Retina (tissue), 1 donor: ENCODE measurements around the gene GNAI2.
A peak's percentile ranks its signal among the peaks of the same experiment; 100 is the strongest.
"Not testable (repeated sequence)": the region's sequence is repeated elsewhere in the genome, so short reads cannot be mapped to it uniquely, and the experiment has no call there.

Source experiments
- DNase-seq: peaks from one replicate; pipeline ENCODE4 v3.0.0-alpha.2; 2016

The GNAI2 gene

DNA sequence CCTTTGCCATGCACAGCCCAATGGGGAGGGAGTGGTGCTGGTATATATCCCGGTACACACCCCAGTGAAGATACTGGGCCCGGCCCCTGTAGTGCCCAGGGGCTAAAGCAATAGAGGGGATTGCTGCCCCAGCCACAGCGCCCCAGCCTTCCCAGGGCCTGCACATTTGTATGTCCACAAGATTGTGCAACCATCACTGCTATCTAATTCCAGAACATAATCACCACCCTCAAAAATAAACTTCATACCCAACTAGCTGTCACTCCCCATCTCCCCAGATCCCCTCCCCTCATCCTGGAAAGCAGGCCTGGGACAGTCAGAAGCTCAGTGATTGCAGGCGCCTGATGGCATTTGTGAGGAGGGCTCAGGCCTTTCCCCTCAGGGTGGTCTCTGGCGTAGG is 13.5 kb downstream of the GNAI2 start:
- DNase-seq = no peak

DNA sequence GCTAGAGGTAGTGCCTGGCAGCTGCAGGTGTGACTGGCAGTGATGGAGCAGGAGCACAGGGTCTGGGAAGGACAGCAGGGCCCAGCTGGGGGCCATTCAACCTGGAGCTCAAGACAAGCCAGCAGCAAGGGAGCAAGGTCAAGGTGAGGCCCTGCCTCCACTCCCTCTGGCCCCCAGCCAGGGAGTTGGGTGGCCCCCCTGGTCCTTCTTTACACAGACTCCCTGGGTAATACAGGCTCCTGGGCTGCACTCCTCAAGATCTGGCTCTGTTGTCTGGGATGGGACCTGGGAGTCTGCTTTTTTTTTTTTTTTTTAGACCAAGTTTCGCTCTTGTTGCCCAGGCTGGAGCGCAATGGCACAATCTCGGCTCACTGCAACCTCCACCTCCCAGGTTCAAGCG is 14.5 kb downstream of the GNAI2 start:
- no peak for DNase-seq

DNA sequence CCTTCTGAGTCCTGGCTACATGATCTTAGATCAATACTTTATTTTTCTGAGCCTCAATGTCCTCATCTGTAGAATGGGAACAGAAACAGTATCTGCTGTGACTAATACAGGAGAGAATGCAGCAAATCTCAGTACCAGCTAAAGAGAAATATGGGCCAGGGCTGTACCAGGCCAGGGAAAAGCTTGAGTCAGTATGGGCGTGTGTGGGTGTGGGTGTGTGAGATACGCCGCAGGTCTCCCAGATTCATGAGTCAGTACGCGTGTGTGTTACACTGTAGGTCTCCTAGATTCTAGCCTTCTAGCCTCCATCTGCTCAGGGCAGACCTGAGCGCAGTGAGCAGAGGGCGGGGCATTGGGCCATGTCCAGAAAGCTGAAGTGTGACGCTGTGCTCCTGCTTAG is 15.2 kb downstream of the GNAI2 start:
- no peak for DNase-seq

DNA sequence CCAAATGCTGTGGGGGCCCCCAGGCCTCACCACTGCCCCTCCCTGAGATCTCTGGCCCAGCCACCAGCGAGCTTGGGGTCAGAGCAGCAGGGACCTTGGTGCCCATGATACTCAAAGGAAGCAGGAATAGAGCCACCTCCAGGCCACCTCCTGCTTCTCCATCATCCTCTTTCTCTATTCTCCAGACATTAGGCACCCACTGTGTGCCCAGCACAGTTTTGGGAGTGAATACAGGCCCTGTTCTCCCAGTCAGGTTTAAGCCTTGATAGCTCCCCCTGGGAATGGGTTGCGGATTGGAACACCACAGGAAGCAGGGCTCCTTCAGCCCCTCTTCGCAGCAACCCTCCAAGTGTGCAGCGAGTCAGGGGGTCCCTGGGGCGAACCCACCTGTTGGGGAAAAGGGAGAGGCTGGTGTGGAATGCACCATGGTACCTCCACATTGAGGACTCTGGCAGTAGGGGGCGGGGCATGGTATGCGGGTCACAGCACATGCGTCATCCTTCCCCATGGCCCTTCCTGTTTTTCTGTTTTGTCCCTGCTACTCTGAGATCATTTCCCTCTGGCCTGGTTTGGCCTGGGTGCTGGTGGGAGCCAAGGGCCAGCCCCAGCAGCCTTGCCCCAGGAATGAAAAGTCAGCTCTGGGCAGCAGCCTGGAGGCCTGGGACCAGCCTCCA is 18.7 kb downstream of the GNAI2 start:
- DNase-seq = no peak

DNA sequence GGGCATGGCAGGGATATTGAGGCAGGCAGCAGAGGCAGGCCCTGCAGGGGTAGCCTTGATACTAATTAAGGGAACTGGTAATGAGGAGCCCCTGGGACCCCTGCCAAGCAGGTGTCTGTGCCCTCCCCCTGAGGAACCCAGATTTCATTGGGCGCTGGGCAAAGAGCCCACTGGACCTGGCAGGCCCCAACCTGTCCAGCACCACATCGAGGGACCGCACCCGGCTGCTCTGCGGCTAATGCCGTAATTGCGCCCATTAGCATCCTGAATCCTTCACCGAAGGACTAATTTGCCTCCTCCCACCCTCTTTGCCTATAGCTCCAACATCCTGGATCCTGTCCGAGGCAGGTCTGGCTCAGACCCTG is 19.2 kb downstream of the GNAI2 start:
- DNase-seq = no peak

- peak; percentile 43 for DNase-seq
These were observed 21.2 kb downstream of the GNAI2 start for GRCh38 chr3:50256978-50257890.

DNA sequence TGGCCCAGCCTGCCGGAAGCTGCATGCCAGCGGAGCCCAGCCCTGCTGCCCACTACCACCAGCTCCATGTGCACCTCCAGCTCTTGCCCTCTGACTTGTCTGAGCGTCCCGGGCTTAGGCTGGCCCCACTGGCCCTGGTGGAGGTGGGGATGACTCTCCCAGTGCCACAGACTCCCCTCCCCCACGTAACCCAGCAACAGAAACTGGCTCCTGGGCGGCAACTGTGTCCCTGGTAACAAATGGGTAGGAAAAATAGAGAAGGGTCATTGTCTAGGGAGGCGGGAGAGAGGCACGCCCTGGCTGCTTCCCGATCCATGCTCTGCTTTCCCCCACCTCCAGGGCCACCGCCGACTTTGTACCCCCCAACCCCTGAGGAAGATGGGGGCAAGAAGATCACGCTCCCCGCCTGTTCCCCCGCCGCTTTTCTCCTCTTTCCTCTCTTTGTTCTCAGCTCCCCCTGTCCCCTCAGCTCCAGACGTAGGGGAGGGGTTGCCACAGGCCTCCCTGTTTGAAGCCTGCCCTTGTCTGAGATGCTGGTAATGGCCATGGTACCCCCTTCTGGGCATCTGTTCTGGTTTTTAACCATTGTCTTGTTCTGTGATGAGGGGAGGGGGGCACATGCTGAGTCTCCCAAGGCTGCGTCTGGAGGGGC is 22.2 kb downstream of the GNAI2 start:
- DNase-seq = peak; percentile 73

GRCh38 chr3:50258979-50259378 is 23.0 kb downstream of the GNAI2 start:
- no peak for DNase-seq

DNA sequence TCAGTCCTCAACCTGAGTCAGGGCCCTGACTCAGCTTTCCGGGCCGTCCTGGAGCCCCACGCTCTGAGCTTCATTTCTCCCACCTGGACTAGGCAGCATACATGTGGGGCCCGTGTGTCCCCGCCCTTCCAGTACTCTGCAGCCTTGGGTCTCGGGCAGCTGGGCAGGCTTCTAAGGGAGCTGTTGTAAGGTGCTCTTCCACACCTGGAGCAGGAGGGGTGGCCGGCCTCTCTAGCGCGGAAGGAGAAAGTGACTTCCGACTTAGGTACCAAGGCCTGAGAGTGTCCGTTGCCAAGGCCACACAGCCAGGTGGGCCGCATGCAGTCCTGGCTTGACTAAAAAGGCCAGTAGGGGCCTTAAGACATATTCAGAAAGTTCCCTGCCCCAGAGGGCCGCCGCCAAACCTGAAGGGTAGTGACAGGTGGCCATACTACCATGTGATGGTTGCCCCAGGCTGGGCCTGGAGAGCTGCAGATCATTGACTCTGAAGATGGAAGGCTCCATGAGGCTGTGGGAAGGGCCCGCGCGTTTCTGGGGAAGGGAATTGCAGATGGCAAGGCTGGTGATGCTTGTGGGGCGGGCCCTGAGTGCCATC is 23.5 kb downstream of the GNAI2 start:
- no peak for DNase-seq

DNA sequence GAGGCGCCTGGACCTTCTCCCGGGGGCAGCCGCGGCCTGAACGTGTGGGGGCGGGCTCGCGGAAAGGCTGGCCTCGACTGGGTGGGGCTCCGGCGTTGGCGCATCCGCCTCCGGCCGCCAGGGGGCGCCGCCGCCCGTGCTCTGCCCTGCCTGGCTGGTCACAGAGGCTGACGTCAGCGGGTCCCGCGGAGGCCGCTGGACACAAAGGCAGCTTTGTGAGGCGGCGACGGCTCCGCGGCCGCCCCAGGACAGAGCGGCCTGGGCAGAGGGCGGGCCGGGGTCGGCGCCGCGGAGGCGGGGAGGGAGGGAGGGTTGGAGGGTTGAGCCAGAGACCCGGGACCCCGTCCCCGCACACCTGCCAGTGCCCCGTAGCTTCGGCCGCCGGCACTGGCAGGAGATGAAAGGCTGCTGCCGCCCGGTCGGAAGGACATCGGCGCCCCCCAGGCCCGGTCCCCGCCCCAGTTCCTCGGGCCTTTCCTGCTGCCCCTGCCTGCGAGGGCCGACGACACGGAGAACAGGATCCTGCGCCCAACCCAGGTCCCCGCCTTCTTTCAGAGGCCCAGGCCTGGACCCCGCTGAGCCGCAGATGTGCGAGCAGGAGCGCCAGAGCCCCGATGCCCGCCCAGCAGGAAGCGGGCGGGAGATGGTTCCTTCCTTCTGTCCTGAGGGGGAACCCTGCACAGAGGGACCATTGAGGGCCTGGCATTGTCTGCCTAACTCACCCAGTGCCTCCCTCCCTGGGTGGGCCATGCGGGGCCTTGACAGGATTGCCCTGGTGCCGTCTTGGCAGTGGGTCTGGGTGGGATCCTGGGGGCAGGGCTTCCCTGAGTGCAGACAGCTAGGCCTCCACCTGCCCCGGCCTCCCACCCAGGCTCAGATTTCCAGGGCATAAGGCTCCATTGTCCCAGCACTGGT is 24.3 kb downstream of the GNAI2 start:
- peak; percentile 98 for DNase-seq

DNA sequence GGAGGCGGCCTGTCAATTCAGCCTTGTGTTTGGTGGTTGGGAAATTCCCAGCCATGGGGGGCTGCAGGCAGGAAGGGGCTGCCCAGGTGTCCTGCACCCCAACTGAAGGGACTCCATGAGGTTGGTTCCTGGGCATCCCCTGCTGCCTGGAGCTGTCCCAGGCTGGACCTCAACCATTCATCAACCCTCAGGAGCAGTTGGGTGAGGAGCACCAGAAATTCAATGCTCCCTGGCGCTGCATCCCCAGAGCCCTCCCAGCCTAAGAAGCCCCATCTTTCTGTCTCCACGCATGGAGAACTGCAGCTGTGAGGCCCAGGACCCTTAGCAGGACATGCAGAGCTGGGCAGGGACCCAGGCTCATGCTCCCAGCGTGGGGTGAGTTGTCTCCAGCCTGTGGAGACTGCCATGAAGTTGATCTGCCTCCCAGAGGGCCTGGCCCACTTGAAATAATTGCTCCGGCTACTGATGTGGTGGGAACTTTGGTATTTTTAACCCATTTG is 25.0 kb downstream of the GNAI2 start:
- no peak for DNase-seq

- no peak for DNase-seq
These were observed 25.5 kb downstream of the GNAI2 start for GRCh38 chr3:50261505-50261904.

GRCh38 chr3:50262200-50262599 is 26.2 kb downstream of the GNAI2 start:
- not testable (repeated sequence) for DNase-seq

- no peak for DNase-seq
These were observed 26.8 kb downstream of the GNAI2 start for GRCh38 chr3:50262778-50263177.

GRCh38 chr3:50263478-50264382 is 27.7 kb downstream of the GNAI2 start:
- no peak for DNase-seq

- DNase-seq = peak; percentile 87
These were observed 28.5 kb downstream of the GNAI2 start for GRCh38 chr3:50264383-50264963.

- no peak for DNase-seq
These were observed 29.0 kb downstream of the GNAI2 start for GRCh38 chr3:50264964-50265485.

DNA sequence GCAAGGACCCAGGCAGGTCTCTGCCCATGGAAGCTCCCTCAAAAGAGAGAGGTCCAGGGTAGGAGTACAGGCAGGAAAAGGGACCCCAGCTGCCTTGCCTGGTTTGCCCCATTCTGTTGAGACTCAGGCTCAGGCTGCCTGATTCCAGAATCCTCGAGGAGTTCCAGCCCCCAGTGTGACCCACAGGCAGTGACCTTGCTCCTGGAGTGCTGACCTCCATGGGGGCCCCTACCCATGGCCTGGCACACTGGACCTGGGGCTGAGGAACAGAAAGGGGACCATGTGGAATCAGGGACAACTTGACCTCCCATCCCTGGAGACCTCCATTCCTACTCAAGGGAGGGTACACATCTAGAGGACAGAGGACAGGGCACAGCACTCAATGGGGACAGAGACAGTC is 29.6 kb downstream of the GNAI2 start:
- no peak for DNase-seq

GRCh38 chr3:50266017-50266416 is 30.0 kb downstream of the GNAI2 start:
- no peak for DNase-seq

GRCh38 chr3:50266836-50267235 is 30.8 kb downstream of the GNAI2 start:
- DNase-seq = no peak
